ENCODE results near the gene CLIP2.
"Not testable (repeated sequence)": the region's sequence is repeated elsewhere in the genome, so short reads cannot be mapped to it uniquely, and the experiment has no call there.

Gene CLIP2

DNA sequence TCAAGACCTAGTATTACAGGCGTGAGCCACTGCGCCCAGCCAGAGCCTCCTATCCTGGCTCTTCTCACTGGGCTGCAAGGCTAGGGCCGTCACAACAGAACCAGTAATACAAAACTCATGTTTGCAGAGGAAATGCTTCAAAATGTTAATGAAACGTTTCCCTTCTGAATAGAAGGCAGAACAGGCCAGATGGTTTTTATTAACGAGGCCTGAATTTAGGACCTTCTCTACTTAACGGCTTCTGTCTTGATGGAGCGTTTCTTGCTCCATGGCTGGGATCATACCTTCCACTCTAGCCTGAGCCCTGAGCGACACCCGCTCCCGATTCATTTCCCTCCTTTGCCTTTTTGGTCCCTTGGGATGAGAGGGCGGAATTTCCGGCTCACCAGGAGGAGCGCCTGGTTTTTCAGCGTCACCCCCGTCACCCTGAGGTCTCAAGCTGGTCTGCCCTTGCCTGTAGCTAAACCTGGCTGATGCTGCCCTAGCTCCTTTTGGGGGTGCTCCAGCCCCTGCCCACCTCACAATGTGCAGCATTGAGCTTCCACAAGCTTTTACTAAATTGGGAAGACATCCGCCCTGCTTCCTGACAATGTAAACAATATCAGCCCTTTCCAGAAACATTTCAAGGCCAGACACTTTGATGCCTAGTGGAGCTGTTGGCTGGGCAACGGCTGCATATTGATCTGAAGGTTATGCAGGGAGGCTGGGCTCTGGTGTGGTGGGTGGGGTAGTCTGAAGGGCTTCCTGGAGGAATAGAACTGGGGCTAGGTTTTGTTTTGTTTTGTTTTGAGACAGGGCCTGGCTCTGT is 5.2 kb downstream of the CLIP2 start:
- in situ Hi-C loops (cut with MboI; ENCODE audit: low sequenced_read_pairs), result no loop called here

DNA sequence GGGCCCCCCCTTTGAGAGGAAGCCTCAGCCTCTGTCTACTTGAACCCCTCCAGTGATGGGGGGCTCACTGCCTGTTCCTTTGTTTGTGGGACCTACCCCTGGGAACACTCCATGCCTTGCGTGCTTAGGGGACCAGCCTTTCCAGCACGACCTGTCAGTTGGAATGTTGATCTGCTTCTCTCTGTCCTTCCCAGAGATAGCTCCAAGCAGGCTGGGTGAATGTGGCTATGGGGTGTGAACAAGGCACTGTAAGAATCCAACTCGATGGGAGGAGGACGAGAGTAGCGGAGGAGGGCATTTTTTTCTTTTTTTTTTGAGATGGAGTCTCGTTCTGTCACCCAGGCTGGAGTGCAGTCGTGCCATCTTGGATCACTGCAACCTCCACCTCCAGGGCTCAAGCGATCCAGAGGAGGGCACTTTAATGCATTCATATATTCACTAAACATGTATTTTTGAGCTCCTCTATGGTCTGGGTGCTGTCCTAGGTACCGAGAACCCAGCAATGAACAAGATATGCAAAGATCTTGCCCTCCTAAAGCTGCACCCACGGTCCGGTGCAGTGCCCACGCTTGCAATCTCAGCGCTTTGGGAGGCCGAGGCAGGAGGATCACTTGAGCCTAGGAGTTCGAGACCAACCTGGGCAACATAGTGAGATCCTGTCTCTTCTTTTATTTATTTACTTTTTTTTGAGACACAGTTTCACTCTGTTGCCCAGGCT is 8.5 kb downstream of the CLIP2 start:
- in situ Hi-C loops (cut with MboI; ENCODE audit: low sequenced_read_pairs), result no loop called here

DNA sequence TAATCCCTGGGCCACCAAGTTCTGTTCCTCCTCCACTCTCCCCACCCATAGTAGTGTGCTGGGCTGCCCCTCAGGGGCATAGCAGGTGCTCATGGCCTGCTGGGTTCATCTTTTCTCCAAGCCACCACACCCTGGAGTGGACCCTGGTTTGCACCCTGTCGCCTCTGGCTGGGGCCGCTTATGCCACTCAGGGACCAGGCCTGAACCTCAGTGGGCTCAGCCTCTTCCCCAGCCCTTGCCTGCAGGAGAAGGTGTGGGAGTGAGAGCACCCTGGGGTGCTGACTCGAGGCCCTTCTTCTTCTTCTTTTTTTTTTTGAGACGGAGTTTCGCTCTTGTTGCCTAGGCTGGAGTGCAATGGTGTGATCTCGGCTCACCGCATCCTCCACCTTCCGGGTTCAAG is 10.2 kb downstream of the CLIP2 start:
- in situ Hi-C loops (cut with MboI; ENCODE audit: low sequenced_read_pairs), result no loop called here

DNA sequence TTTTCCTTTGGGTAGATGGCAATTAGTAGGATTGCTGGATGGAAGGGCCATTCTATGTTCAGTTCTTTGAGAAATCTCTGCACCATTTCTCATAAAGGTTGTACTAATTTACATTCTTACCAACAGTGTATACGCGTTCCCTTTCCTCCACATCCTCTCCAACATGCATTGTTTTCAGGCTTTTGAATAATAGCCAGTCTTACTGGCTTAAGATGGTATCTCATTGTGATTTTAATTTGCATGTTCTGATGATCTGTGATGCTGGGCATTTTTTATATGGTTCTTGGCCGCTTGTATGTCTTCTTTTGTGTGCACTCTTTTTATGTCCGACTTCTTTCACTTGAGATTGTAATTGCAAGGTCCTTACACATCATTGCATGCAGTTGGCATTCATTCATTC is 11.7 kb downstream of the CLIP2 start:
- in situ Hi-C loops (cut with MboI; ENCODE audit: low sequenced_read_pairs), result no loop called here

DNA sequence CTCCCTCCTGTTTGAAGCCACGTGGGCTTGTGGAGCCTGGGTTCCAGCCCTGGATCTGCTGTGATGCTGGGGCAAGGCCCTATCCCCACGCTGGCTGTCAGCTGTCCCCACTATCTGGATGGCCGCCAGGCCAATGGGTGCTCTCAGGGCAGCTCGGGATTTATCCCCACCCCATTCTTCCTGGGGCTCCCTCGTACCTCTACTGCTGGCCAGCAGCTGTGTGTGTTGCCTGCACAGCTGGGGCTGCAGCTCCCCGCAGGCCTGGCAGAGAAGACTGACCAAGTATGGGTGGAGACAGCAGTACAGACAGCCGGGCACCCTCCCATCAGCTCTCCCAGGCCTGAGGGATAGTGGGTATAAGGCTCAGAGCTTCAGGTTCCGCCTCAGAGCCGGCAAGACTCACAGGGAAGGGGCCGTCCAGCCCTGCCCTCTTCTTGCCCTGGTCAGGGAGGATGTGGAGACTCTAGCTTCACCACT is 13.6 kb downstream of the CLIP2 start:
- in situ Hi-C loops (cut with MboI; ENCODE audit: low sequenced_read_pairs), result no loop called here

DNA sequence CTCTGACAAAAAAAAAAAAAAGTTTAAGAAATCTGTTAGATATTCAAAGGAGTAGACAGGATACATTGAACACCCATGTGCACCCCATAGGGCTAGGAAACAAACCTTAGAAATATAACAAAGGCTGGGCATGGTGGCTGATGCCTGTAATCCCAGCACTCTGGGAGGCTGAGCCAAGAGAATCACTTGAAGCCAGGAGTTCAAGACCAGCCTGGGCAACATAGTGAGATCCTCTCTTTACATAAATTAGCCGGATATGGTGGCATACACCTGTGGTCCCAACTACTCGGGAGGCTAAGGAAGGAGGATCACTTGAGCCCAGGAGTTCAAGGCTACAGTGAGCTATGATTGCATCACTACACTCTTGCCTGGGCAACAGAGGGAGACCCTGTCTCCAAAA is 15.3 kb downstream of the CLIP2 start:
- in situ Hi-C loops (cut with MboI; ENCODE audit: low sequenced_read_pairs), result no loop called here

DNA sequence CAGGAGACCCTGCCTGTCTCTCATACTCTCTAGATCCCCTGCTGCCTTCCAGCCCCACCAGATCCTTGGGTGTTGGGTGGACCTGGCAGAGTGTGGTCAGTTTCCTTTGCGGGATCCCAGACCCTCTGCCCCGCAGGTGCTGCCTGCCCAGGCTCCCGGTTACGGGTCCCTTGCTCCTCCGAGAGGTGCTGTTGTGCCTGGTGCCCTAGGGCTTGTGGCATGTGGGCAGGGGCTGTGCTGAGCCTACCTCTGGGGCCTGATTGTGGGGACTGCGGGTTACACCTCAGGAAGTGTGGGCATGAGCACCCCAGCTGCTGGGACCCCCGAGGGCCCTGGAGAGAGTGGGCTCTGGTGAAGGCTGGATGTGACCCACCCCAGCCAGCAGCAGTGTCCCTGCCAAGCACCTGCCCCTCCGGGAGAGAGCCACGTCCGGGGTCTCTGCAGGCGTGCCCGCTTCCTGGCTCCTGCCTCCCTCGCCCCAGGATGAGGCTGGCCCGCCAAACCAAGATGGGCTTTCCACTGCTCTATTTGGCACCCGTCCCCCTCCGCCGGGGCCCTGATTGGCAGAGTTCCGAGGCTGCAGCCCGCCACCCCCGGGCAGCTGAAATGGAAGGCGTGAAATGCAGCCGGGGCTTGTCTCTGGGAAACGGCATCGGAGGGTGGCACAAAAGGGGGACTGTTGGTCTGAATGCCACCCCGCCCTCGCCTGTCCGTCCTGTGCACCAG is 17.0 kb downstream of the CLIP2 start:
- in situ Hi-C loops (cut with MboI; ENCODE audit: low sequenced_read_pairs), result no loop called here

DNA sequence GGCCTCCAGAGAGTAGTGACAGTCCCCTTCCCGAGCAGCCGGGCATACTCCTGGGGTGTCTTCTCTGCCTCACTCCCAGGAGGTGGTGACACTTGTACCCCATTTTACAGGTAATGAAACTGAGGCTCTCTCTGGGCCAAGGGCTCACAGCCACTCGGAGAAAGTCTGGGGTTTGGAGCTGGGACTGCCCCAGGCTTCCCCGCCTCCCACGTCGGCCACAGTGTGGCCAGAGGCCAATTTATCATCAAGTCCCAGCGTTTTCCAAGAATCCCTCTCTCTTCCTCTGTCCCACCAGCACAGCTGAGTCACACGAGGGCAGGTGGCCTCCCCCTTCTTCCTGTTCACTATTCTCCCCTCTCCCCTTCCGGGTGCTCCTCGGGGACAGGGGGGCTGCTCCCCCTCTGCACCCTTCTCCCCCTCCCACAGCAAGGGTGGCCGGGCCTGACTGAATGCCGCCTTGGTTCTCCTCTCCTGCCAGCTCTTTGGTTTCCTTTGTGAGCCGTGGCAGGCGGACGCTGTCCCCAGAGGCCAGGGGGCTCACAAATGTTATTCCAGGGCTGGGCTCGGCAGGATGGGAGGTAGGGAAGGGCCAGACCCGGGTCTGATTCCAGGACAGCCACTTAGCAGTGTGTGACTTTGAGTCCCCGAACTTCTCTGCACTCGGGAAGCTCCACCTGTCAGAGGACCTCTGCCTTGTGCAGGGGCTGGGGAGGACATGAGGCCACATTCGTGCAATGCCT is 17.7 kb downstream of the CLIP2 start:
- in situ Hi-C loops (cut with MboI; ENCODE audit: low sequenced_read_pairs), result no loop called here

DNA sequence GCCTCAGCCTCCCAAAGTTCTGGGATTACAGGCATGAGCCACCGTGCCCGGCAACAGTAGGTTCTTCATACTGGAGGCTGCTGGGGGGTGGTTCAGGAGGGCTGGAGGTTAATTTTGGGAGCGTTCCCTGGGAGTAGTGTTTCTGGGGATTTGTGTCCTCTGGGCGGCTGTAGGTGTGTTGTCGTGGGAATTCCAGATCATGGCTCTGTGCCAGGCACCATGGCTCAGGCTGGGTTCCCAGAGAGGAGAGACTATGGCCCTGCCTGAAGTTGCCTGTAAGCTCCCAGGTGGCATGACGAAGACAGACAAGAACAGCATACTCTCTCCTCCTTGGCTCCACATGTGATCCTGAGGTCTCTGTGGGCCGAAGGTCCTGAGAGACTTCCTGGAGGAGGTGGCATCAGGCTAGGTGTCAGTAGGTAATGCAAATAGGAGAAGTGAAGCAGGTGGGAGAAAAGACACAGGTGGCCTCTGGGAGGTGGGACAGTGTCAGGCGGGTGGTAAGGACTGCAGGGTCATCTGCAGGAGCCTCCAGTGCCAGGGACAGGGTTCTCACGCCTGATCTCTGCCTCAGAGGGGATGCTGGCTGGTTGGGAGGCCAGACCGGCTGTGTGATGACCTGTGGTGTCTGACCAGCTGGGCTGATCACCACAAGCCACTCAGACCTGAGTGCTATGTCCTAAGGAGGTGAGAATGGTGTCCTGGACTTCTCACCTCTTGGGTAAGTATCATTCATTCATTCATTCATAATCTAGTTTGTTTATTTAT is 18.7 kb downstream of the CLIP2 start:
- in situ Hi-C loops (cut with MboI; ENCODE audit: low sequenced_read_pairs), result no loop called here

DNA sequence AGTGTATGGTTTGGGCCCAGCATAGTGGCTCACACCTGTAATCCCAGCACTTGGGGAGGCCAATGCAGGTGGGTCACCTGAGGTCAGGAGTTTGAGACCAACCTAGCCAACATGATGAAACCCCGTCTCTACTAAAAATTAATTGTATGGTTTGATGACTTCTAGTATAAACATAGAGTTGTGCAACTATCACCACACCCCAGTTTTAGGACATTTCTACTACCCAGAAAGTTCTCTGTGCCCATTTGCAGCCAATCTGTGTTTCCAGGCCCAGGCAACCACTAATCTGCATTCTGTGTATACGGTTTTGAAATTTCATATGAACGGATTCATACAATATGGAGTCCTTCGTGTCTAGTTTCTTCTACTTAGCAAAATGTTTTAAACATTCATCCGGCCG is 20.0 kb downstream of the CLIP2 start:
- in situ Hi-C loops (cut with MboI; ENCODE audit: low sequenced_read_pairs), result no loop called here

DNA sequence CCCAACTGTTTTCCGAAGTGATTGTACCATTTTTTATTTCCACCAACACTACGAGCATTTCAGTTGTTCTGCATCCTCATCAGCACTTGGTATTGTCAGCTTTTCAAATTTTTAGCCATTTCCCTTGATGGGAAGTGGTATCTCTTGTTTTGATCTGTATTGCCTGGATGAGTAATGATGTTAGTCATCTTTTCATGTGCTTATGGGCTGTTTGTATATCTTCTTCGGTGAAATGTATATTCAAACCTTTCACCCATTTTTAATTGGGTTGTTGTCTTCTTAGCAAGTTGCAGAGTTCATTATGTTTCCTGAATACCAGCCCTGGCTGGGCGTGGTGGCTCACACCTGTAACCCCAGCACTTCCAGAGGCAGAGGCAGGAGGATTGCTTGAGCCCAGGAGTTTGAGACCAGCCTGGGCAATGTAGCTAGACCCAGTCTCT is 22.1 kb downstream of the CLIP2 start:
- in situ Hi-C loops (cut with MboI; ENCODE audit: low sequenced_read_pairs), result no loop called here

DNA sequence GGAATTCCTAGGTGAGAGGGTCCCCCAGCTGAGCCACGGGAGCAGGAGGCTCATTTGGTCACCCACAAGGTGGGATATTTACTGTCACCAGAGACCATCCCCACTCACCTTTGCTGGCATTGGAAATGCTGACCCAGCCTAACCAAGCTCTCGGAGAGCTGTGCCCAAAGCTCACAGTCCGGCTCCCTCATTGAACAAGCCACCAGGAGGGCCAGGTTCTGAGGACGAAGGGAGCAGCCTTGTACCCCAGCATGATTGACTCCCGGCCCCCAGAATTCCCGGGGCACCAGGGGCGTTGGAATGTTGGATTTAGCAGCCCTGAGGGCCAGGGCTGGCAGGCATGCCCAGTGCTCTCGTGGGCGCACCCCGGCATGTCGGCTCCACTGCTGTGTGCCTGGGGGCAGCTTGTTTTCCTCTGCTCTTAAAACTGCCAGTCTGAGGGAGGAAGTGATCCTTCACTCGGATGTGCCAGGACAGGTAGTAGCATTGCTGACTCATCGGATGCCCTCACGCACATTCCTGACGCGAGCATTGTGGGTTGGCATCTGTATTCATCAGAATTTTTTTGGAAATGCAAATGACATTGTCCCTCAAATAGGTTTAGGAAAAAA is 23.3 kb downstream of the CLIP2 start:
- in situ Hi-C loops (cut with MboI; ENCODE audit: low sequenced_read_pairs), result no loop called here

DNA sequence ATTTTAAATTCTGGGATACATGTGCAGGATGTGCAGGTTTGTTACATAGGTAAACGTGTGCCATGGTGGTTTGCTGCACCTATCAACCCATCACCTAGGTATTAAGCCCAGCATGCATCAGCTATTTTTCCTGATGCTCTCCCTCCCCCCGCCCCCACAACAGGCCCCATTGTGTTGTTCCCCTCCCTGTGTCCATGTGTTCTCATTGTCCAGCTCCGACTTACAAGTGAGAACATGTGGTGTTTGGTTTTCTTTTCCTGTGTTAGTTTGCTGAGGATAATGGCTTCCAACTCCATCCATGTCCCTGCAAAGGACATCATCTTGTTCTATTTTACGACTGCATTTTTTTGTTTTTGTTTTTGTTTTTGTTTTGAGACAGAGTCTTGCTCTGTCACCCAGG is 26.7 kb downstream of the CLIP2 start:
- in situ Hi-C loops (cut with MboI; ENCODE audit: low sequenced_read_pairs), result not testable (repeated sequence)

DNA sequence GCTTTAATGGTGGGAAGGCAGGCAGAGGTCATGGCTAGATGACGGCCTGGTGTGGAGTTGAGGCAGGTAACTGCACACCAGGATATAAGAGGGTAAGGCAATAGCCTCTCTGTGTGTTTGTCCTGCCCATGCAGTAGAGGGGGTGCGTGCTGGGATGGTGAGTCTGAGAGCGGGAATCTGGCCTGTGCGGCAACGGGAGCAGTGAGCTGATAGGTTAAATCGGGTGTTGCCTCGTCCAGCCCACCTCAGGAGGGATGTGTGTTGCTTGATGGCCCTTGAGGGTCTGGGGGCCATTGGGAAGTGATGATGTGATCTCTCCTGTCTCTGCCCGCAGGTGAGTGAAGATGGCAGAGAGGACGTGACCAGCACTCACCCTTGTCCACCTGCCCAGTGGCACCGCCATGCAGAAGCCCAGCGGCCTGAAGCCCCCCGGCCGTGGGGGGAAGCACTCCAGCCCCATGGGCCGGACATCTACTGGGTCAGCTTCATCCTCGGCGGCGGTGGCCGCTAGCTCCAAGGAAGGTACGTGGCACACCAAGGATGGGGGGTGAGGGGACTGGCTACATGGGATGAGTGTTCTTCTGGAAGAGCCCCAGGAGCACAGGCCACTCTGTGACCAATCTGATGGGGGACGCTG is 28.1 kb downstream of the CLIP2 start:
- in situ Hi-C loops (cut with MboI; ENCODE audit: low sequenced_read_pairs), result no loop called here

DNA sequence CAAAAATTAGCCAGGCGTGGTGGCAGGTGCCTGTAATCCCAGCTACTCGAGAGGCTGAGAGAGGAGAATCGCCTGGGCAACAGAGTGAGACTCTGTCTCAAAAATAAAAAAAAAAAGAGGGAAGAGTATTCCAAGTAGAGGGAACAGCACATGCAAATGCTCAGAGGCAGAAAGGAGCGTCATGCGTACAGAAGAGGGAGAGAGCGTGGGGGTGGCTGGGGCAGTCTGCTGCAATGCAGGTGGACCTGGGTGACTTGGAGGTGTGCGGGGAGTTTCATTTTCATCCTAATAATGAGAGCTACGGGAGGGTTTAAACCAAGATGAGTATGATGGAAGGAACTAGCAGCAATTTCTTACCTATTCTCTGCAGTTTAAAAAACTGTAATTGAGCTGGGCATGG is 28.8 kb downstream of the CLIP2 start:
- in situ Hi-C loops (cut with MboI; ENCODE audit: low sequenced_read_pairs), result no loop called here

DNA sequence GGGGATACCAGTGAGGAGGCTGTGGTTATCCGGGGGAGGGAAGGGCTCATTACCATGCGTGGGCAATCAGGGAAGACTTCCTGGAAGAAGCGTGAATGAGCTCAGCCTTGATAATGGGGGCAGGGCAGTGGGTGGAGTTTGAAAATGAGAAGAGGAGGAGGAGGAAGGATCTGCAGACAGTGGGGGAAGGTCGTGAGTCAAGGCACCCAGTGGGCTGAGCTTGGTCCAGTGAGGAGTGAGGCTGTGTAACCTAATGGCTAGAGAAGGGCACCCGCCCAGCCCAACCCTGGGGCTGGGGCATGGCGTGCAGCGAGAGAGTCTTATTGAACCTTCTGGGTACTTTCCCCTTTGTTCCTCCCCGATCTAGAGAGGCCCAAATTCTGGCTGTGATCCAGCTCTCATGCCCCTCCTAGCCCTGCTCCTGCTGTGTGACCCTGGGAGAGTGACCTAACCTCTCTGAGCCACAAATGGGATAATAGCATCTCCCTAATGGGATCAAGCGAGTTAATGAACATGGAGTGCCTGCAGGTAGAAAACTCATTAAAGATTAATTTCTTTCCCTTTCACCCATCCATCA is 31.5 kb downstream of the CLIP2 start:
- in situ Hi-C loops (cut with MboI; ENCODE audit: low sequenced_read_pairs), result no loop called here

DNA sequence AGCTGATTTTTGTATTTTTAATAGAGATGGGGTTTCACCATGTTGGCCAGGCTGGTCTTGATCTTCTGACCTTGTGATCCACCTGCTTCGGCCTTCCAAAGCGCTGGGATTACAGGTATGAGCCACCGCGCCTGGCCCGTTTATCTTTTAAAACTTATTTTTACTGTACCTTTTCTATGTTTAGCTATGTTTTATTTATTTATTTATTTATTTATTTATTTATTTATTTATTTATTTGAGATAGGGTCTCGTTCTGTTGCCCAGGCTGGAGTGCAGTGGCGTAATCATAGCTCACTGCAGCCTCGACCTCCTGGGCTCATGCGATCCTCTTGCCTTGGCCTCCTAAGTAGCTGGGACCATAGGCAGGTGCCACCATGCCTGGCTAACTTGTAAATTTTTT is 33.7 kb downstream of the CLIP2 start:
- in situ Hi-C loops (cut with MboI; ENCODE audit: low sequenced_read_pairs), result not testable (repeated sequence)

DNA sequence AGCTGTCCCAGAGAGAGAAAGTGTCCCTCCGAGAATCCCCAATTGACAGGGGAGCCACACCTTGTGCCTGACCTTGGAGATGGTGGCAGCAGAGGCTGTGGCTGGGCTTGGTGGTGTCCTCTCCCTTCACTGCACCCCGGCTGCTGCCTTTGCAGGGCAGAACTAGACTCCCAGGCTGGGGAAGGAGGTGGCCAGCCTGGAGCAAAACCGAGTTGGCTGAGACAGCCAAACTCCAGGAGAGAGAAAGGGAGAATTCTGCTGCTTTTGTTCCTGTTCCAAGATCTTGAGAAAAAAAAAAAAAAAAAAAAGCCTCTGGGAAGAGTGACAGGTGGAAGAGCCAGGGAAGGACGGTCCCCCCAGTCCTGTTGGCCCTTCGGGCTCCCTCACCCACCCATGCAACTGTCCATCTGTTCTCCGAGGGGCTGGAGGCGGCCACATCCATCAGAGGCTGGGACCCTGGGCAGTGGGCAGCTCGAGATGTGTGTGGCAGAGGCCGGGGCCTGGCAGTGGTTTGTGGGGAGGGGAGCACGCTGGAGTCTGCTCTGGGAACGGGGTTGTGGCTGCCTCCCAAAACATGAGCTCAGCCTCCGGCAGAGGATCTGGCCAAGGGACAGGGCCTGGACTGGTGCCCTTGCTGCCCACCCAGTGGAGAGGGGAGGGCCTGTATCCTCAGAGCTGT is 35.5 kb downstream of the CLIP2 start:
- in situ Hi-C loops (cut with MboI; ENCODE audit: low sequenced_read_pairs), result no loop called here

DNA sequence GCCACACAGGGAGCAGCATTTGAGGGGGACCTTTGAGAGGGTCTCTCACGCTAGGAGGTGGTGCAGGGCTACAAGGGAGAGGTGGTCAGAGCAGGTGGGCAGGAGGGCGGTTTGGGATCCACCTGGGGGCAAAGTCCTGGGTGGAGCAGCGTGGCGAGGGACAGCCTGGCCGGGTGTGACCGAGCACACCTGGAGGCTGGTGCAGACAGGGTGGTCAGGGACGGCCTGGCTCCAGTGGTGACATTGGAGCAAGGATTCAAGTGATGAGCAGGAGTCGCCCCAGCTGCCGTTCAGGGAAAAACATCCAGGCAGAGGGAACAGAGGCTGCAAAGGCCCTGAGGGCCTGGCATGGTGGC is 36.0 kb downstream of the CLIP2 start:
- in situ Hi-C loops (cut with MboI; ENCODE audit: low sequenced_read_pairs), result no loop called here
